Kidney epithelial cell (primary cell): Measurements from ENCODE around the gene SULT1A1. TPM values are rescaled to one million over a fixed set of nuclear protein-coding genes. Genes with fewer than 3 reads are reported as not detected.
"Not testable (repeated sequence)": the region's sequence is repeated elsewhere in the genome, so short reads cannot be mapped to it uniquely, and the experiment has no call there.

ENCODE experiments used
- DNase-seq: peaks from one replicate; pipeline ENCODE4 v3.0.0-alpha.2; 2010; ENCODE audit warnings: low read depth
- H3K27me3 ChIP-seq: 2 replicates; pipeline ENCODE4 v1.6.0; 2011; ENCODE audit warnings: low read length; ENCODE audit not compliant: control insufficient read depth, insufficient read depth
- H3K36me3 ChIP-seq: 2 replicates; pipeline ENCODE4 v1.5.1; 2011; ENCODE audit warnings: low read length; ENCODE audit not compliant: control insufficient read depth, insufficient read depth
- H3K4me3 ChIP-seq: 2 replicates; pipeline ENCODE4 v1.5.1; 2011; ENCODE audit warnings: low read depth, mild to moderate bottlenecking, control low read depth, low read length
- total RNA-seq: library from RNA; depleted of rRNA; stranded (reverse); fragments of >200 nt; gene quantifications from 2 replicates; pipeline ENCODE4 v1.2.3, GENCODE V29; 2015
- TF ChIP-seq, protein P1 (sequence below): IDR thresholded peaks from 2 replicates; pipeline ENCODE4 v1.5.1; 2011; ENCODE audit warnings: mild to moderate bottlenecking, moderate library complexity, low read length, control low read depth, inconsistent platforms; ENCODE audit not compliant: insufficient read depth, poor library complexity, severe bottlenecking

SULT1A1 gene
- total RNA-seq, 1 donor from 2014 or later: 3.3 TPM

DNA sequence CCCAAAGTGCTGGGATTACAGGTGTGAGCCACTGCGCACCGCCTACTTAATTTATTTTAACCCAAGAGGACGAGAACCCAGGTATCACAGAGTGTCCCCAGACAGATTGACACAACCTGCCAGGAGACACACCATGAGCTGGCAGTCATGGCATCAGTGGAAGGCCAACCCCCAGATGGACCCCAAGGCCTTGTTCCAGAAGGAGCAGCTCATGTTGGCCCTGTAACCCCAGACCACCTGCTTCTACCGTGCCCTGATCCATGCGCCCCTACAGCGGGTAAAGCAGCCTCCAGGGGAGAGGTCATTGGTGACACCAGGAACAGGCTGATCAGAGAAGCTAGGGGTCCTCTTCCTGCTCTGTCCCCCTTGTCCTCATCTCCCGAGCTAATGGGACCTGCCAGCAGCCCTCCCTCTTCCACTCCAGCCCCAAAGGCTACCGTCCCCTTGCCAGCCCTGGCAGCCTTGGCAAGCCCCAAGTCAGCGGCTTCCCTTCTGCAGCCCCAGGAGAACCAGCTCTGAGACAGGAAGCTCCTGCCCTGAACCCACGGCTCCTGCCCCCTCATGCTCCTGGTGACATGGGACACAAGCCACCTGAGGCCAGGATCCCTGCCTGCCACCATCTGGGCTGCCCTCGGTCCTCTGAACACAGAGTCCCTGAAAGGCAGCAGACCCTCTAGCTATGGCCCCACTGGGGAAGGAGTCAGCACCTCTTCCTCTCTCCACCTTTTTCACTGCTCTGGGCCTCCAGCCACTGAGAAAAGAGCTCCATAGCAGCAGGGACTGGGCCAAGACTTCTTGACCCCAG lies 6.3 kb downstream of the SULT1A1 start:
- Histone ChIP-seq H3K4me3 (no peak overlapping the region), H3K27me3 (no peaks in the 10 kb centered on the region), H3K36me3 (no peaks in the 10 kb centered on the region)
- TF ChIP-seq, protein P1, sequence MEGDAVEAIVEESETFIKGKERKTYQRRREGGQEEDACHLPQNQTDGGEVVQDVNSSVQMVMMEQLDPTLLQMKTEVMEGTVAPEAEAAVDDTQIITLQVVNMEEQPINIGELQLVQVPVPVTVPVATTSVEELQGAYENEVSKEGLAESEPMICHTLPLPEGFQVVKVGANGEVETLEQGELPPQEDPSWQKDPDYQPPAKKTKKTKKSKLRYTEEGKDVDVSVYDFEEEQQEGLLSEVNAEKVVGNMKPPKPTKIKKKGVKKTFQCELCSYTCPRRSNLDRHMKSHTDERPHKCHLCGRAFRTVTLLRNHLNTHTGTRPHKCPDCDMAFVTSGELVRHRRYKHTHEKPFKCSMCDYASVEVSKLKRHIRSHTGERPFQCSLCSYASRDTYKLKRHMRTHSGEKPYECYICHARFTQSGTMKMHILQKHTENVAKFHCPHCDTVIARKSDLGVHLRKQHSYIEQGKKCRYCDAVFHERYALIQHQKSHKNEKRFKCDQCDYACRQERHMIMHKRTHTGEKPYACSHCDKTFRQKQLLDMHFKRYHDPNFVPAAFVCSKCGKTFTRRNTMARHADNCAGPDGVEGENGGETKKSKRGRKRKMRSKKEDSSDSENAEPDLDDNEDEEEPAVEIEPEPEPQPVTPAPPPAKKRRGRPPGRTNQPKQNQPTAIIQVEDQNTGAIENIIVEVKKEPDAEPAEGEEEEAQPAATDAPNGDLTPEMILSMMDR: no peak
- no peak for DNase-seq

DNA sequence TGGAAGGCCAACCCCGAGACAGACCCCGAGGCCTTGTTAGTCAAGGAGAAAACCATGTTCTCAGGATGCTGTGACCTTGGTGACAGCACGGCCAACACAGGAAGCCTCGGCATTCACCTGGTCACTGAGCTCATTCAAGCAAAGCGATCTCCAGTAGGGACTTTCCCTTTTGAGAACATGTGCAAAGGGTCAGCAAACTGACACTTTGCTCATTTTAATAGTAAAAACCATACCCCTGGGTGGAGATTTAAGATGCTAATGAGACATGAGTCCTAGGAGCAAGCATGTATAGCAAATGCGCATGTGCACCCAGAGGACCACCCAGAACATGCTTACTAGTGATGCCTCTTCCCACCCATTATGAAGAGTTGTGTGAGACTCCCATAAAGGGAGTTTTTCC lies 7.3 kb downstream of the SULT1A1 start:
- Histone ChIP-seq H3K4me3 (no peak overlapping the region), H3K27me3 (no peaks in the 10 kb centered on the region), H3K36me3 (no peaks in the 10 kb centered on the region)
- DNase-seq: no peak
- TF ChIP-seq, protein P1: no peak

DNA sequence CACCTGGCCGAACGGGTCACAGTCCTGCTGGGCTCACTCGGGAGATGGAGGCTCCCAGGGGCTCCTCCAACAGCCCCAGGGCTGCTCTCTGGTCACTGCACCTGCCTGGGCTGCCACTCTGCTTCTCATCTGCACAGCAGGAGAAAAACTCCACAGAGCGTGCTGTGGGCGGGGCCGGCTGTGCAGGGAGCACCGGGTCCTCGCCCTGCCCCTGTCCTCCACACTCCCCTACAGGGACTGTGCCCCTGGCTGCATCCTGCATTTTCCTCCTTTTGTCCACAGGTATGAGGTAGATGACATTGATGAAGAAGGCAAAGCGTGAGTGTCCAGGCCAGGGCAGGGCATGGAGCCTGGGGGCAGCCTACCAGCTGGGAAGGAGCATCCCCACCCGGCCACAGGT lies 7.8 kb downstream of the SULT1A1 start:
- H3K36me3 ChIP-seq, H3K4me3 ChIP-seq, DNase-seq, H3K27me3 ChIP-seq: not testable (repeated sequence)

DNA sequence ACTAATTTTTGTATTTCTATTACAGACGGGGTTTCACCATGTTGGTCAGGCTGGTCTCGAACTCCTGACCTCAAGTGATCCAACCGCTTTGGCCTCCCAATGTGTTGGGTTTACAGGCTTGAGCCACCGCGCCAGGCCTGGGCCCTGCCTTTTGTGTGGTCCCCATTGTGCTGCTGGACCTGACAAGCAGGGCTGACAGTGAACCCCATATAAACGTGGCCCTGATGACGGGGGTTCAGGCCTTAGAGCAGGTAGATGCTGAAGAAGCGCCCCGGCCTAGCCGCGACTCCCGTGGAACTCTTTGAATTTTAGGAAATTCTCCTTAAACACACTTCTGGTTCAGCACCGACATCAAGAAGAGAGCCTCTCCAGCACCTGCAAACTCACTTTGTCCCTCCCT lies 8.3 kb downstream of the SULT1A1 start:
- not testable (repeated sequence) for H3K36me3 ChIP-seq, DNase-seq, H3K27me3 ChIP-seq, H3K4me3 ChIP-seq

DNA sequence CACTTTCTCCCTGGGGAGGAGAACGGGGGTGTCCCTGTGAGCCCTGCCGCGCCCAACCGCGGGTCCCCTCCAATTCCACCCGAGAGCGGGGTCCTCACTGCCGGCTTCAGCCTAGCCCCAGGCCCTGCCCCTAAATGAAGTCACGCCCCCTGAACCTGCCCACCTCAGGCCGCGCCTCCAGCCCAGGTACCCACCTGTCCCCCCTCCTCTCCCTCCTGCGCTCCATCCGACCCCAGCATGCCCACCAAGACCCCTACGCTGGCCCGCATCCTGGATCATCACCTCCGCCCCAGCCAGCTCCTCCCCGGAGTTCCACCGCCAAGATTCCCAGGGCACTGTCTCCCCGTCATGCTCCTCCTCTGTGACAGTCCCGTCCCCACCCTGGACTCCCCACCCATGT lies 8.9 kb downstream of the SULT1A1 start:
- not testable (repeated sequence) for DNase-seq, H3K36me3 ChIP-seq, H3K4me3 ChIP-seq

DNA sequence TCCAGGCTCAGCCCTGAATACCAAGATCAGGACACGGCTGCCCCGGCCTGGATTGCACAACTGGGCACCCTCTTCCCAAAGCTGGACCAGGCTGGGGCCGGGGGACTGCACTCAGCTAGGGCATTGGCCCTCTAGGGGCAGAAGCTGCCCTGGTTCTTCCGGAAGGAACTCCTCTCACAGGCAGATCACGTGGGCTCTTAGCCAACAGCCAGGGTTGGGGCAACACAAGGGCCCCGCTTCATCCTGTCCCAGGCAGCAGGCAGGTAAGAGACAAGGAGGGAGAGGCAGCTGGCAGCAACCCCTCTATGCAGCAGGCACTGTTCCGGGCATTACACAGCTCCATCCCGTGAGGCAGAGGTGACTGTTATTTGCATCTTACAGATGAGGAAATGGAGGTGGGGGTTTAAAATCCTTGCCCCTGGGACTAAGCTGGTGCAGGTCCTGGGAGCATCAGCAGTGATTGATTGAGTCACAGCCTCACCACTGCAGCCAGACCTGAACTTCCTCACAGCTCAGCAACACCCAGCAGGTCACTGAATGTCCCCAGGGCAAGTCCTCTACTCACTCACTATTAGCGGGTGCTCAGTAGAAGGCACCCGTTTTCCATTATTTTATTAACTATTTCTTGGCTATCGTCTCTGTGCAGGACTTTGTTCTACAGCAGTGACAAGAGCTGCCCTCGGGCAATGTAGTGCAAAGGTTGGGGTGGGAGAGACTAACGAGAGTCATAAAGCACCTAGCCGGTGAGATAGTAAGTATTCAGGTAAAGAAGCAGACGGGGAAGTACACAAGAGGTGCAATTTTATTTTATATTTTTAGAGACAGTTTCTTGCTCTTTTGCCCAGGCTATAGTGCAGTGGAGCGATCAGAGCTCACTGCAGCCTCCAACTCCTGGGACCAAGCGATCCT lies 10.2 kb downstream of the SULT1A1 start:
- not testable (repeated sequence) for H3K27me3 ChIP-seq, DNase-seq, H3K36me3 ChIP-seq, H3K4me3 ChIP-seq

More for the DNA sequence above, 8.9 kb downstream of the SULT1A1 start:
- not testable (repeated sequence) for H3K27me3 ChIP-seq

DNA sequence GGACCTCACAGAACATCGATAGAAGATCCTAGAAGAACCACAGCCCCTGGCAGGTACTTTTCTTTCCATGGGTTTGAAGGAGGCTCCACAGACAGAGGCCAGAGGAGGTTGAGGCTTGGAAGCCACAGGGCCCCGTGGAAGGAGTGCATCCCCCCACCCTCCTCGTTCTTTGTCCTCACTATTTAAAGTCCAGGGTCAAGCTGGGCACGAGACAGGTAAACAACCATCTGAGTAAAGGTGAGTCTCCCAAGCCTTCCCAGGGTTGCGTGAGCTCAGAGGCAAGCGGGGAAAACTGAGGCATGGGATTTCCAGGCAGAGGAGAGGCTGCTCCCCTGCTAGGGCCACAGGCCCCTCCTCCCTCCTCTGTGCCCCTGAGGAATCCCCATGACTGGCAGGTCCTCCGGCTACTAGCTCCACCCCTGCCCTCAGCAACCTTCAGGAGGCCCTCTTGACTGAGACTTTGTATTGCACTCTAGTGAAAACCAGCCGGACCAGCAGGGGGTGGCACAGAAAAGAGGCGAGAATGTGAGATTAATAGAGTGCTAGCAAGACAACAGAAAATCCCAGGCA lies 12.1 kb downstream of the SULT1A1 start:
- TF ChIP-seq, protein P1: no peak
- no peak for DNase-seq
- Histone ChIP-seq H3K36me3 (no peaks in the 10 kb centered on the region), H3K4me3 (no peak overlapping the region), H3K27me3 (no peaks in the 10 kb centered on the region)
